Measurements from ENCODE around the gene DHDH.

The DHDH gene

GRCh38 chr19:48950830-48951519 is 17.5 kb downstream of the DHDH start:
- DNase-seq: no peak

- no peak for DNase-seq
Measured at GRCh38 chr19:48953141-48953540, 19.6 kb downstream of the DHDH start.

- DNase-seq: no peak
Measured at GRCh38 chr19:48953990-48954594, 20.6 kb downstream of the DHDH start.

- peak; percentile 99 for DNase-seq
Measured at GRCh38 chr19:48954595-48955307, 21.3 kb downstream of the DHDH start, which contains the start of gene BAX. Gene BAX (plus strand): TSS chr19:48954875. CDS start chr19:48954929, 54 bp downstream.

GRCh38 chr19:48955308-48955958 is 21.9 kb downstream of the DHDH start:
- DNase-seq: no peak

- no peak for DNase-seq
Measured at GRCh38 chr19:48958006-48958405, 24.5 kb downstream of the DHDH start.

GRCh38 chr19:48959341-48960239 is 26.1 kb downstream of the DHDH start:
- DNase-seq: no peak

GRCh38 chr19:48961051-48961649 is 27.7 kb downstream of the DHDH start:
- no peak for DNase-seq

GRCh38 chr19:48961673-48962028 is 28.2 kb downstream of the DHDH start:
- DNase-seq: no peak

- DNase-seq: peak; percentile 20
Measured at GRCh38 chr19:48962029-48962848, 28.7 kb downstream of the DHDH start.

GRCh38 chr19:48962849-48963165 is 29.3 kb downstream of the DHDH start:
- no peak for DNase-seq

GRCh38 chr19:48963371-48964204 is 30.1 kb downstream of the DHDH start:
- peak; percentile 50 for DNase-seq

- peak; percentile 61 for DNase-seq
Measured at GRCh38 chr19:48964205-48965039, 30.9 kb downstream of the DHDH start.

GRCh38 chr19:48965040-48965805 is 31.7 kb downstream of the DHDH start, which contains the start of gene FTL:
Gene FTL (plus strand): TSS chr19:48965309. CDS start chr19:48965508, 199 bp downstream.
- DNase-seq: peak; percentile 97

- peak; percentile 94 for DNase-seq
Measured at GRCh38 chr19:48965806-48966540, 32.5 kb downstream of the DHDH start.

GRCh38 chr19:48966541-48967345 is 33.2 kb downstream of the DHDH start:
- DNase-seq: peak; percentile 13
